ENCODE results near the gene PBX1.

Gene PBX1

GRCh38 chr1:164806531-164806930, 247.5 kb downstream of the PBX1 start:
- DNase-seq (ENCODE audit: low spot score): no peak

- DNase-seq (ENCODE audit: low spot score): no peak
These were observed 254.8 kb downstream of the PBX1 start for GRCh38 chr1:164813776-164814175.

DNA sequence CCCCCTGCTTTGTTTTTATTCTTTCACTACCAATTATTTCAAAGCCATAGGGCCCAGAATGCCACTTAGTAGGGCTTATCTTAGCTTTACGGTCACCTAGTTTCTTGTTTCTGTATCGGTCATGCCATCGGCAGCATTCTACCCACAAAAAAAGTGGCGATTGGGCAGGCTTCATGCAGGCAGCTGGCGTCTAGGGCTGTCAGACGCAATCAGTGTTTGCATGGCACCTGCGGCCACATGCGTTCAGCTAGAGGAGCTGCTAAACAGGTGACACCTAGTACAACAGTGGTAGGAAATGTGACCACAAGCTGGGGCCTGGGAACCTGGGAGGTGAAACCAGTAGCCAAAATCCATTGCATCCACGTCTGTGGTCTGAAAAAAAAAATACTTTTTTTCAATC, 262.7 kb downstream of the PBX1 start:
- DNase-seq (ENCODE audit: low spot score): no peak

DNA sequence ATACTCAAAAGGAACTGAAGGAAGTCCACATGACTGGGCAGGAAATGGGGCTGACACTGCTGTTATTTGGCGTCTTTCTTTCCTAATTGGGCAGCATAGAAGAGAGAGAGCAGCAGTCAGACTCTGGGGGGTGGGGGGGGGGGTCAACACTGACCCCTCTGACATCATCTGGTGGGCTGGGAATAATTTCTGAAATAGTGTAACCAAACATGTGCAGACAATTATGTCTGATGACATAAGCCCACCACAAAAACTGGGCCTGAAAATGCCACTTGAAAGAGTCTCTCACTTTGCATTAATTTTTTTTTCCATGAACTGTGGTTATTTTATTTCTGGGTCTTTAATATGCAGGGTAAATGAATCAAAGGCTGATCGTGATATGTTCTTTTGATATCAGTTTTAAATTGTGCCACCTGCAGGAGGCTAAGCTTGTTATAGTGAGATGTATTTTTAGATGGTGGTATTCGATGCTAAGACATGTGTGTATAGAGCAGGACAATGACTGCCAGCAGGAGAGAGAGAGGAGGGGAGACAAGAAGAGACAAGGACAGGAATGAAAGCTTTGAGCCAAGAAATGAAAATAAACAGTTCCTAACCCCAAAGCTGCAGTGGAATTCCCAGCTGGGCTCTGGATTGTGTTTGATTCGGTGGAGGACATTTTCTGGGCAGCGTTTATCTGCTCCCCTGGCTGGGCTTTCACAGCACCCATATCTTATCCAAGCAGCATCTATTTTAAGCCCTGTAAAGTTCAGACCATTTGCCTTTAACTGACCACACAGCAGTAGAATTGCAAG, 264.7 kb downstream of the PBX1 start:
- no peak for DNase-seq (ENCODE audit: low spot score)

DNA sequence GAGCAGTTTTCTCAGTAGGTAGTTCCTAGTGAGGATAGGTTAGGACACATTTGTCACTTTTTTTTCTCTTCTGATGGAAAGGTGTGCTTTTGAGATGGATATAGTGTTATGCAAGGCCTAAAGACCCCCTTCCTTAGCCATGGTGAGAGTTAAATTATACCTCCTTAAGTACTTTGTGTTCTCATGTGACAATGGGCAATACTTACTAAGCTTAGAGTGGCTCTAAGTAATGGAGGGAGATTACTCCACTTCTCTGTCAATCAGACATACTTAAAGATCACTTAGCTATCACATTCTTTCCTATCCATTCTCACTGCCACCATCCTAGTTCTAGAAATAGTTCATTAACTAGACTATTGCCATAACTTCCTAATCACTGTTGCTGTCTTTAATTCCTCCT, 265.6 kb downstream of the PBX1 start:
- DNase-seq (ENCODE audit: low spot score): no peak

GRCh38 chr1:164830628-164831027, 271.6 kb downstream of the PBX1 start:
- no peak for DNase-seq (ENCODE audit: low spot score)

GRCh38 chr1:164834641-164835040, 275.7 kb downstream of the PBX1 start:
- no peak for DNase-seq (ENCODE audit: low spot score)

- peak; percentile 5 for DNase-seq (ENCODE audit: low spot score)
These were observed 277.6 kb downstream of the PBX1 start for GRCh38 chr1:164836614-164837018.

GRCh38 chr1:164838786-164839185, 279.8 kb downstream of the PBX1 start:
- DNase-seq (ENCODE audit: low spot score): no peak

- DNase-seq (ENCODE audit: low spot score): no peak
These were observed 282.0 kb downstream of the PBX1 start for GRCh38 chr1:164840936-164841335.

DNA sequence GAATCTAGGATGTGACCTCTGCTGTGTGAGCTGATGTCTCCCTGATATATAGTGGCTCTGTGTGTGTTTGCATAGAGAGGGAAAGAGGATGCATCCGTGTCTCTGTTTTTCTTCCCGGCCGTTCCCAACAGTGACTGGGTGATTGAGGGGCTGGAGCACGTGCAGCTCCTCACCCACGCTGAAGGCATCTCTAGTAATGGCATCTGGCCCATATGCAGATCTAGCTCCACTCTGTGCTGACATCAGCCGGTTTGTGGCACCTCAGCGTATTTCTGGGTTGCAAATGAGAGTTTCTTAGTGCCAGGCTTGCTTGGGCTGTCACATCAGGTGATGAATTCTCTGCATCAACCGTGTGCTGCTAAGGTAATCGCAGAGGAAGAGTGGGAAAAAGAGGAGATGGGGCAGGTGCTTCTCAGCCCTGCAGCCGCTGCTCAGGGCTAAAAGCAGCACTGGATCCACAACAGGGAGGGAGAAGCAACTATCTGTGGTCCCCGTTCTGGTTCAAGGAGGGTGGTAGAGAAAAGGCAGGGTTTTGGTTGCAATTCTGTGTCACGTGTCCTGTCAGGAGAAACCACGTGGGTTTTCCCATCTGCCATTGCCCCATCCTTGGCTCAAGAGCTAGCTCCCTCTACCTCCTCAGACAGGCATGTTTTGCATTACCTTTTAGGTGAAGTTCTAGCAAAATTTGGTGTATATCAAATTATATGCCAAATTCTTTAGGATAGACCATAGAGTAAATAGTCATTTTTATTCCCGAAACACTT, 282.9 kb downstream of the PBX1 start:
- no peak for DNase-seq (ENCODE audit: low spot score)

DNA sequence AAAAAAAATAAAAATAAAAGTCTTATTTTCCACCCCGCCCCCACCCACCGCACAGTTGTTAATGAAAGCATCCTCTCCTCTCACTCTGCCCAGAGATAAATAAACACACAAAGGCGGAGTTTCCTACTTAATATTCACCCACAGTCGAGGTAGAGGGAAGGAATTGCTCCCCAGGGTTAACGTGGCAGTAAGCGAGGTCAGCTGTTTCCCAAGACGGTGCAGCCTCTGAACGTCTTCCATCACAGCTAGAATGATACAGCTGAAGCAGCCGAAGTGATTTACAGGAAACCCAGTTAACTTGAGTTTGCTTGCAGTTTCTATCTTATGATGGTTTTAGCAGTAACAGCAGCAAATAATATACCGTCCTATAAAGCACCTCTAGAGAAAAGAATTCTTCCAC, 283.9 kb downstream of the PBX1 start:
- DNase-seq (ENCODE audit: low spot score): no peak

DNA sequence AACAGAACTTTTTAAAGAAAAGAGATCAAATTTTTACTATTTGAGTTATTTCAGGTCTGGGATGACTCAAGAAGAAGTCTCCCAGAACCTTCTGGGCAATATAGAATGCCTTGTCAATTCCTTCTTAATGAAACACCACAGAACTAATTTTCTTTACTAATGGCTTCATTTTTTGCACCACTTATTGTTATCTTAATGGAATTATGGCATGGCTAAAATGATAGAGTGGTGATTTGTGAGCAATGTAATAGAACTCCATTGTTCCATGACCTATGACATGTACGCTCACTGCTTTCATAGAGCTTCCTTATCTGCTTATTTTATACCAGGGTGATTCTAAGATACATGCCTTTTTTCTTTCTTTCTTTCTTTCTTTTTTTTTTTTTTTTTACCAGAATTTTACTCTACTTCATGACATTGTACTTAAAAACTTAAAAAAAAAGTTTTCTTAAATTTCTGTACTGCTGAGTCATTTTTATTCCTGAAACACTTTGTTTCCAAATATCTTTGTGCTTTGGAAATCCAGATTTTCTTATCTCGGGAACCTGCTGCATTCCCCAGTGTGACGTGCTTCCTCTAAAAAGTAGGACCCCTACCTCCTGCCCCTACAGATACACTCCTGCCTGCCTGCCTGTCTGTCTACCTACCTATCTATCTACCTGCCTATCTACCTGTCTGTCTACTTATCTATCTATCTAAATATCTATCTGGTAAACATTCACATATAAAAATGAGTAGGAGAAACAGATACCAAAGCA, 284.9 kb downstream of the PBX1 start:
- no peak for DNase-seq (ENCODE audit: low spot score)

DNA sequence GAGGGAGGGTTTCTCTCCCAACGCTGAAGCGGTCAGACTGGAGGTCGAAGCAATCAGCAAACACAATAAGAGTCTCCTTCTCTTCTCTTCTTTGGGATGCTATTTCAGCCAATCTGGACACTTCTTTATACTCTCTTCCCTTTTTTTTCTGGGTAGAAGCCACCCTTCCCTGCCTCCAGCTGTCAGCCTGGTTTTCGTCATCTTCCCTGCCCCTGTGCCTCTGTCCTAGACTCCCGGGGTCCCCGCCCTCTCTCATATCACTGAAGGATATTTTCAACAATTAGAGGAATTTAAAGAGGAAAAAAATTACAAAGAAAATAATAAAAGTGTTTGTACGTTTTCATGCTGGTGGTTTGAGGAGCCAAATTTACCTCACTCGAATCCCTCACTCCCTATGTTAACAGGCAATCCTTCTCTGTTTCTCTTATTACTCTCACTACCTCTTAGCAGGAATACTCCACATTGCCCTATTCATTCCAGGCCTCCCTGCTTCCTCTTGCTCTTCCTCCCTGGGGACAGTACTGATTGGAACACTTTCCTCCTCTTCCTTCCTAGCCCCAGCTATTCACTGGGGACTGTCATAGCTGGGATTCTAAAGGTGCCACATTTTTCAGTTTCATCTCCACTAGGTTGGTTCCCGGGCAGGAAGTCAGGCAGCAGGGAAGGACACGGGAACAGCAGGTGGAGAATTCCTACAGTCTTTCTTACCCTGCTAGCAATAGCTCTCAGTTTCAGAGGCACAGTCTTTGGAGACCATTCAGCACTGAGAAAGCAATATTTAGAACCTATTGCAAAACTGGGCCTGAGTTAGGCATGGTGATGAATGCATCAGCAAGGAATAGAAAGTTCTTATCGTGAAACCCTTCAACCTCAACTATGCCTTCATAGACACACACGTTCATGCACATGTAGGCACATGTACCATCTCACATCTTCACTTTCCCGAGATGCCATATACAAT, 288.0 kb downstream of the PBX1 start:
- no peak for DNase-seq (ENCODE audit: low spot score)

DNA sequence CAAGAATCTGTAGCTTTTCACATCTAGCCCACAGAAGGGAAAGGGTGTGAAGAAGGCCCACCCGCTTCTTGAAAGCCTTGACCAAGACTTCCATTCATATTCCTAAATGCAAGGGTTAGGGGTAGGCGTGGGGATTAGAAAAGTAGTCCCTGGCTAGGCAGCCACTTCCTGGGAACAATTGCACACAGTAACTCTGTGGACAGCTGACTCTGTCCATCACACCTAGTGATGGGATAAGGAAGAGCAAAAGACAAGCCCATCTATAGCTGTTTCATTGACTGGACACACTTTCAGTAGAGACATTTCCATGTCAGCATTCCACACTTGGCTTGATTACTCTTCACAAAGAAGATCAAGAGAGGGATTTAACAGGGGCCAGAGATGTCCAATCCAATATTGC, 294.2 kb downstream of the PBX1 start:
- no peak for DNase-seq (ENCODE audit: low spot score)

DNA sequence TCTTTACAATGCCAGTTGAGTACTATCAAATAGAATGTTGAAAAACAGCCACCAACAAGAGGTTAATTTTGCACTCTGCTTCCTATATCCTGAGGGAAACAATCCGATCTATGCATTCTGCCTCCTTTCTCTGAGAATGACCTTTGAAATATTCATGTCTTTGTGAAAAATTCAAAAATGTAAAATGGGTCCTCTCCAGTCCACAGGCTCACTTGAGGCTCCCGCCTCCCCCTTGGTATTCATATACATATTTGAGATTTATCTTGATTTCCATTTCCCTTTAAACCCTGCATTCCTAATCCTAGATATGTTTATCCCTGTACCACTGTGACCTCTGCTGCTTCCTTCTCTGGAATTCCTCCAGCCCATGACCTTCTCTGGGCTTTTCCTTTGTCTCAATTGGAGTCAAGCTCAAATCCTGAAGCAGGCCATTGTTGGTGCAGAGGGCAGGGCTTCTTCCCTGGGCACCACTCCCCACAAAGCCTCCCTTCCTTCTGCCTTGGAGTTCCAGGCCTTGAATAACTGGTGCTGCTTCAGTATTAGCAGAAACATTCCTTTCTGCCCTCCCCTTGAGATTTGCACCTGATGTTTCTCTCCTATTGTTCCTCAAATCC, 296.8 kb downstream of the PBX1 start:
- no peak for DNase-seq (ENCODE audit: low spot score)

GRCh38 chr1:164856381-164856780, 297.4 kb downstream of the PBX1 start:
- no peak for DNase-seq (ENCODE audit: low spot score)

GRCh38 chr1:164857439-164857838, 298.5 kb downstream of the PBX1 start:
- no peak for DNase-seq (ENCODE audit: low spot score)

- DNase-seq (ENCODE audit: low spot score): no peak
These were observed 299.2 kb downstream of the PBX1 start for GRCh38 chr1:164858096-164858632.

GRCh38 chr1:164861632-164862031, 302.6 kb downstream of the PBX1 start:
- DNase-seq (ENCODE audit: low spot score): no peak

DNA sequence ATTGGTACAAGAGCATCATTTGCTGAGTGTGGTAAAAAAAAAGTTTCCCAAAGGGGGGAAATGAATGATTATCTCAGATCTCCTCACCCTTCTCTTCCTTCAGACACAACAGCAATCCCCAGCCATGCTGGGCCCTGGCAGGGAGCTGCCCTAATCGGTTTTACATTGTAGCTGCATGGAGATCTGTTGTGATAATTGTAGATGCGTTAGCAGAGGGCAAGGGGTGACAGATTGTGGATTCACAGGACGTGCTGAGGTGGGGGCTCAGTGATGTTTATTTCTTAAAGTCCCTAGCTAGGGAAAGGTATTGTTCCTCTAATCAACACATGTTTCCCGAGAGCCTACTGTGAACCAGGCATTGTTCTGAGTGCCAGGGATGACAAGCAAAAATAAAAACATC, 304.1 kb downstream of the PBX1 start:
- no peak for DNase-seq (ENCODE audit: low spot score)
